Erythroblast (primary cell): ENCODE results near the gene RECQL.

ENCODE experiments used
- GATA1 ChIP-seq: IDR thresholded peaks from 2 replicates; pipeline ENCODE4 v1.6.1; 2011; ENCODE audit warnings: low read depth, mild to moderate bottlenecking, control low read depth, low read length, moderate library complexity
- POLR2A ChIP-seq: IDR thresholded peaks from 2 replicates; pipeline ENCODE4 v1.6.1; 2011; ENCODE audit warnings: mild to moderate bottlenecking, low read length

GRCh38 chr12:21516281-21516680 is 14.8 kb upstream of the RECQL start:
- TF ChIP-seq POLR2A: no peak
- TF ChIP-seq GATA1: no peak
